Vagina (tissue), 2 donors: Measurements from ENCODE around the gene TMEM40.

Experiments used
- POLR2A ChIP-seq, 2 donors: fragments of 450-650 bp; IDR thresholded peaks; one replicate each; pipeline ENCODE4 v1.6.1; 2017; ENCODE audit warnings: antibody characterized with exemption in 2 of 2, mild to moderate bottlenecking in 2 of 2, moderate library complexity in 2 of 2
- POLR2AphosphoS5 ChIP-seq, 2 donors: sonication (generic); formaldehyde crosslinking; IDR thresholded peaks; one replicate each; pipeline ENCODE4 v1.9.0; 2017; ENCODE audit warnings: antibody characterized with exemption in 2 of 2, mild to moderate bottlenecking in 2 of 2, low read depth in 1 of 2; ENCODE audit not compliant: insufficient read depth in 1 of 2
- TF ChIP-seq, protein P1 (sequence below), 3 experiments: fragments of 450-650 bp in 2 of 3; fragments of 200-600 bp in 1 of 3; sonication (generic) in 1 of 3; IDR thresholded peaks; one replicate each; pipeline ENCODE4 v1.5.1; 2017 to 2019; ENCODE audit warnings: antibody characterized with exemption in 3 of 3, mild to moderate bottlenecking in 2 of 3, moderate library complexity in 2 of 3

- TF ChIP-seq POLR2AphosphoS5 (IDR thresholded peaks at IDR 0.05; ENCODE audit: insufficient read depth in 1 of 2, low read depth in 1 of 2) (no peak), POLR2A (IDR thresholded peaks at IDR 0.05) (no peak)
- TF ChIP-seq, protein P1, sequence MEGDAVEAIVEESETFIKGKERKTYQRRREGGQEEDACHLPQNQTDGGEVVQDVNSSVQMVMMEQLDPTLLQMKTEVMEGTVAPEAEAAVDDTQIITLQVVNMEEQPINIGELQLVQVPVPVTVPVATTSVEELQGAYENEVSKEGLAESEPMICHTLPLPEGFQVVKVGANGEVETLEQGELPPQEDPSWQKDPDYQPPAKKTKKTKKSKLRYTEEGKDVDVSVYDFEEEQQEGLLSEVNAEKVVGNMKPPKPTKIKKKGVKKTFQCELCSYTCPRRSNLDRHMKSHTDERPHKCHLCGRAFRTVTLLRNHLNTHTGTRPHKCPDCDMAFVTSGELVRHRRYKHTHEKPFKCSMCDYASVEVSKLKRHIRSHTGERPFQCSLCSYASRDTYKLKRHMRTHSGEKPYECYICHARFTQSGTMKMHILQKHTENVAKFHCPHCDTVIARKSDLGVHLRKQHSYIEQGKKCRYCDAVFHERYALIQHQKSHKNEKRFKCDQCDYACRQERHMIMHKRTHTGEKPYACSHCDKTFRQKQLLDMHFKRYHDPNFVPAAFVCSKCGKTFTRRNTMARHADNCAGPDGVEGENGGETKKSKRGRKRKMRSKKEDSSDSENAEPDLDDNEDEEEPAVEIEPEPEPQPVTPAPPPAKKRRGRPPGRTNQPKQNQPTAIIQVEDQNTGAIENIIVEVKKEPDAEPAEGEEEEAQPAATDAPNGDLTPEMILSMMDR (IDR thresholded peaks at IDR 0.05): peak in 1 of 3 experiments; percentile 29
These were observed 52.4 kb downstream of the TMEM40 start for GRCh38 chr3:12706504-12707253.
